MM.1S (cell line): ENCODE results near the gene C16orf82.

Experiments
- DNase-seq: peaks from one replicate; pipeline ENCODE4 v3.0.0-alpha.2; 2015
- H2AFZ ChIP-seq: fragments of 300-600 bp; sonication (generic); 2 replicates; pipeline ENCODE4 v1.6.0; 2016; ENCODE audit warnings: antibody characterized with exemption, low read length
- H3F3A ChIP-seq: fragments of 300-600 bp; sonication (generic); 2 replicates; pipeline ENCODE4 v1.6.1; 2016; ENCODE audit warnings: mild to moderate bottlenecking, antibody characterized with exemption, low read length, moderate library complexity, mixed read lengths; ENCODE audit not compliant: insufficient read depth
- H3K27ac ChIP-seq: fragments of 300-600 bp; sonication (generic); 2 replicates; pipeline ENCODE4 v1.5.1; 2016; ENCODE audit warnings: mild to moderate bottlenecking, low read length
- H3K27me3 ChIP-seq: fragments of 300-600 bp; sonication (generic); replicated peaks from 2 replicates; pipeline ENCODE4 v1.6.0; 2016; ENCODE audit warnings: low read length; ENCODE audit not compliant: insufficient read depth
- H3K36me3 ChIP-seq: fragments of 300-600 bp; sonication (generic); replicated peaks from 2 replicates; pipeline ENCODE4 v1.6.1; 2016; ENCODE audit warnings: mild to moderate bottlenecking, low read length, mixed read lengths; ENCODE audit not compliant: insufficient read depth
- H3K4me1 ChIP-seq: fragments of 300-600 bp; sonication (generic); 2 replicates; pipeline ENCODE4 v1.6.1; 2016; ENCODE audit warnings: low read length, mixed read lengths
- H3K4me2 ChIP-seq: fragments of 300-600 bp; sonication (generic); 2 replicates; pipeline ENCODE4 v1.6.0; 2016; ENCODE audit warnings: low read depth, low read length
- H3K4me3 ChIP-seq: fragments of 300-600 bp; sonication (generic); 2 replicates; pipeline ENCODE4 v1.5.1; 2016; ENCODE audit warnings: low read length, mixed read lengths
- H3K79me2 ChIP-seq: fragments of 300-600 bp; sonication (generic); 2 replicates; pipeline ENCODE4 v1.6.1; 2016; ENCODE audit warnings: mixed run types, low read length, mixed read lengths
- H3K9ac ChIP-seq: fragments of 300-600 bp; sonication (generic); 2 replicates; pipeline ENCODE4 v1.6.1; 2016; ENCODE audit warnings: low read length, mixed read lengths
- H3K9me2 ChIP-seq: fragments of 300-600 bp; sonication (generic); replicated peaks from 2 replicates; pipeline ENCODE4 v1.6.1; 2016; ENCODE audit warnings: mild to moderate bottlenecking, low read length, mixed read lengths; ENCODE audit not compliant: insufficient read depth
- H3K9me3 ChIP-seq: fragments of 300-600 bp; sonication (generic); replicated peaks from 2 replicates; pipeline ENCODE4 v1.6.1; 2016; ENCODE audit warnings: mild to moderate bottlenecking, low read length, mixed read lengths; ENCODE audit not compliant: insufficient read depth
- H4K20me1 ChIP-seq: fragments of 300-600 bp; sonication (generic); 2 replicates; pipeline ENCODE4 v1.6.1; 2016; ENCODE audit warnings: mild to moderate bottlenecking, low read length, moderate library complexity, mixed read lengths; ENCODE audit not compliant: insufficient read depth
- EZH2phosphoT487 ChIP-seq: fragments of 300-600 bp; sonication (generic); IDR thresholded peaks from 2 replicates; pipeline ENCODE4 v1.6.1; 2018; ENCODE audit warnings: antibody characterized with exemption, low read length

The C16orf82 gene

GRCh38 chr16:27118526-27118925 is 51.8 kb downstream of the C16orf82 start:
- H3K4me2 ChIP-seq: no peak overlapping the region
- H3K79me2 ChIP-seq: no peaks in the 10 kb centered on the region
- DNase-seq: no peak
- no peaks in the 10 kb centered on the region for H3K9me2 ChIP-seq
- no peaks in the 10 kb centered on the region for H3F3A ChIP-seq
- TF ChIP-seq EZH2phosphoT487: no peak
- no peaks in the 10 kb centered on the region for H3K27me3 ChIP-seq
- H3K4me3 ChIP-seq: no peak overlapping the region
- H3K4me1 ChIP-seq: no peaks in the 10 kb centered on the region
- no peaks in the 10 kb centered on the region for H3K9me3 ChIP-seq
- H3K27ac ChIP-seq: no peak overlapping the region
- H3K36me3 ChIP-seq: no peaks in the 10 kb centered on the region
- no peaks in the 10 kb centered on the region for H4K20me1 ChIP-seq
- no peak overlapping the region for H3K9ac ChIP-seq
- no peak overlapping the region for H2AFZ ChIP-seq
